HFF-Myc (cell line): Measurements from ENCODE around the gene TTC16.

Experiments
- DNase-seq: peaks from one replicate; pipeline ENCODE4 v3.0.0-alpha.2; 2011; ENCODE audit warnings: low read depth; ENCODE audit errors: extremely low read depth
- H3K4me3 ChIP-seq: replicated peaks from 2 replicates; pipeline ENCODE4 v1.5.1; 2011; ENCODE audit warnings: low read depth, mild to moderate bottlenecking, control low read depth, low read length
- TF ChIP-seq, protein P1 (sequence below): IDR thresholded peaks from 2 replicates; pipeline ENCODE4 v1.5.1; 2012; ENCODE audit warnings: mild to moderate bottlenecking, low read depth, low read length, control low read depth; ENCODE audit errors: missing control alignments

The TTC16 gene

GRCh38 chr9:127717766-127718165, 1.9 kb downstream of the TTC16 start:
- no peak overlapping the region for H3K4me3 ChIP-seq
- TF ChIP-seq, protein P1, sequence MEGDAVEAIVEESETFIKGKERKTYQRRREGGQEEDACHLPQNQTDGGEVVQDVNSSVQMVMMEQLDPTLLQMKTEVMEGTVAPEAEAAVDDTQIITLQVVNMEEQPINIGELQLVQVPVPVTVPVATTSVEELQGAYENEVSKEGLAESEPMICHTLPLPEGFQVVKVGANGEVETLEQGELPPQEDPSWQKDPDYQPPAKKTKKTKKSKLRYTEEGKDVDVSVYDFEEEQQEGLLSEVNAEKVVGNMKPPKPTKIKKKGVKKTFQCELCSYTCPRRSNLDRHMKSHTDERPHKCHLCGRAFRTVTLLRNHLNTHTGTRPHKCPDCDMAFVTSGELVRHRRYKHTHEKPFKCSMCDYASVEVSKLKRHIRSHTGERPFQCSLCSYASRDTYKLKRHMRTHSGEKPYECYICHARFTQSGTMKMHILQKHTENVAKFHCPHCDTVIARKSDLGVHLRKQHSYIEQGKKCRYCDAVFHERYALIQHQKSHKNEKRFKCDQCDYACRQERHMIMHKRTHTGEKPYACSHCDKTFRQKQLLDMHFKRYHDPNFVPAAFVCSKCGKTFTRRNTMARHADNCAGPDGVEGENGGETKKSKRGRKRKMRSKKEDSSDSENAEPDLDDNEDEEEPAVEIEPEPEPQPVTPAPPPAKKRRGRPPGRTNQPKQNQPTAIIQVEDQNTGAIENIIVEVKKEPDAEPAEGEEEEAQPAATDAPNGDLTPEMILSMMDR = no peak
- no peak for DNase-seq

GRCh38 chr9:127720031-127720864, 4.4 kb downstream of the TTC16 start:
- no peak overlapping the region for H3K4me3 ChIP-seq
- no peak for DNase-seq
- TF ChIP-seq, protein P1 = no peak

DNA sequence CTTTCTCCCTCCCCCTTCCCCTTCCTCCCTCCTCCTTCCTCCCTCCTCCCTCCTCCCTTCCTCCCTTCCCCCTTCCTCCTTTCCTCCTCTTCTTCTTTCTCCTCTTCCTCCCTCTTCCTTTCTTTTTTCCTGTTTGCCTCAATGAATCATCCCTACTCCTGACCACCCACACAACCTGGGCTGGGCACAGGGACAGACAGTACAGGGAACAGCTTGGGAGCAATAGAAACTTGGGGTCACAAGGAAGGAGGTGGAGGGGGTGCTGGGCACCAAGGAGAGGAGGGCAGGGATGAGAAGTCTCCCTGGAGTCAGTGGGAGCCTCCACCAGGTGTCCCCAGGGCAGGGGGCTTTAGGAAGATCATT, 5.0 kb downstream of the TTC16 start:
- no peak for DNase-seq
- TF ChIP-seq, protein P1 = no peak
- H3K4me3 ChIP-seq = no peak overlapping the region

DNA sequence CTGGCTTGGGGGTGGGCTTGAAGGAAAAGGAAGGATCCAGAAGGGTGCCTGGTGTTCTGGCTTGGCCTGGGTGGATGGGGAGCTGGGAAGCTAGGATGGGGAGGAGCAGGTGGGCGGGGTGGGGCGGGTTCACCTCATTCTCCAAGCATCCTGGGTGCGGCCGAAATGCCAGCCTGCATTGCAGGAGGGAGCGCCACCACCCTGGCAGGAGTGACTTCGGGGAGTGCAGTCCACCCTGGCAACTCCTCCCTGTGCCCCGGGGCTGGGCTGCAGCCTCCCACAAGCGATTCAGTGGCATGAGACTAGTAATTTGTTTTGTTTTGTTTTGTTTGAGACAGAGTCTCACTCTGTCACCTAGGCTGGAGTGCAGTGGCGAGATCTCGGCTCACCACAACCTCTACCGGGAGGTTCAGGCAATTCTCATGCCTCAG, 5.5 kb downstream of the TTC16 start:
- H3K4me3 ChIP-seq = no peak overlapping the region
- TF ChIP-seq, protein P1 = no peak
- DNase-seq = no peak

DNA sequence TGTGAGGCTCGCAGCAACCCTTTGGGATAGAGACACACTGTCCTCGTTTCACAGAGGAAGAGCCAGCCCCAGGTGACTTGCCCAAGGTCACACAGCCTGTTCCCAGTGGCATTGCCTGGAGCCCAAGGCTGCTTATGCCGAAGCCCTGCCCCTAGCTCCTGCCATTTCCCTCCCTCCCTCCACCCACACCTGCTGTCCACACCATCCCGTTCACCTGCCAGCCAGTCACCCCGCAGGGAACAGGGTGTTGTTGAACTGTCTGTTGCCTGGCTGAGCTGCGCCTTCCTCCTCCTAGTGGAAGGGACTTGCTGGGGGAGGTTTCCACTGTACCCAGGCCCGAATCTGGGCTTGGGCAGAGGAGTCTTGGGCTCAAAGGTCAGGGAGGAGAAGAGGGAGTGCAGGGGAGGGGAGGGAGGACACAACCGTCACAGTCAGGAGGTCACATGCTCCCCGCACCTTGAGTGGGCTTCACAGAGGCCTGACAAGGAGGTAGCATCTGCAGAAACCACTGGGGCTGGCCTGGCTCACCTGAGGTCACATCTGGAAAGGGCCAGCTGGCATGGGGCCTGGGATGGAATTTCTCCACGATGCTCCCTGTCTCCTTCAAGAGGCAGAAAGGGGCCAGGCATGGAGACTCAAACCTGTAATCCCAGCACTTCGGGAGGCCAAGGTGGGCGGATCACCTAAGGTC, 6.3 kb downstream of the TTC16 start:
- TF ChIP-seq, protein P1 = no peak
- no peak for DNase-seq
- no peak overlapping the region for H3K4me3 ChIP-seq

- H3K4me3 ChIP-seq = no peak overlapping the region
- no peak for DNase-seq
- TF ChIP-seq, protein P1 = no peak
Measured at GRCh38 chr9:127723013-127723412, 7.1 kb downstream of the TTC16 start.
